C4-2B (cell line): ENCODE measurements around the gene SRM.
"Not testable (repeated sequence)": the region's sequence is repeated elsewhere in the genome, so short reads cannot be mapped to it uniquely, and the experiment has no call there.

Source experiments
- CTCF ChIP-seq: fragments of 450-650 bp; conservative IDR thresholded peaks from 2 replicates; pipeline ENCODE4 v1.5.1; 2017; ENCODE audit warnings: mild to moderate bottlenecking
- ZFX ChIP-seq: fragments of 450-650 bp; IDR thresholded peaks from 2 replicates; pipeline ENCODE4 v1.6.1; 2017

- TF ChIP-seq CTCF, ZFX: not testable (repeated sequence)
Measured at GRCh38 chr1:11063937-11064537, 4.2 kb upstream of the SRM start.
